GM21390 (cell line): ENCODE results near the gene YWHAH.

Experiments used
- ATAC-seq: cut with Tn5 transposase; IDR thresholded peaks from one replicate; pipeline ENCODE4 v1.9.1; 2021; ENCODE audit not compliant: unreplicated experiment

Gene YWHAH

DNA sequence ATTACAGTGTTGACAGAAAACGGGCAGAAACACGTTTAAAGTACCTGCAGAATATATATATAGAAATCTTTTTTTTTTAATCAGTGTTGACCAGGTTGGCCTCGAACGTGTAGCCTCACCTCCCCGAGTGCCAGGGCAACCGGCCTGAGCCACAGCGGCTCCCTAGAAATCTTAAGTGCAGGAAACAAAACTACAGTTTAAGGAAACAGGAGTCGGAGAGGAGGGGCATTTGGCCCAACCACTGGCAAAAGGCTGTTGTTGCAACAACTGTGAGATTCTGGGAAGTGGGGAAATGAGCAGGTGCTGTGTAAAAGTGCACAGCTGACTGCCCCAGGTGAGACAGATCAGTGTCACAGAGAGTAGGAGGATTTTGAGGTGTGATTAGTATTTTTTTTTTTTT is 3.7 kb downstream of the YWHAH start:
- no peak for ATAC-seq

DNA sequence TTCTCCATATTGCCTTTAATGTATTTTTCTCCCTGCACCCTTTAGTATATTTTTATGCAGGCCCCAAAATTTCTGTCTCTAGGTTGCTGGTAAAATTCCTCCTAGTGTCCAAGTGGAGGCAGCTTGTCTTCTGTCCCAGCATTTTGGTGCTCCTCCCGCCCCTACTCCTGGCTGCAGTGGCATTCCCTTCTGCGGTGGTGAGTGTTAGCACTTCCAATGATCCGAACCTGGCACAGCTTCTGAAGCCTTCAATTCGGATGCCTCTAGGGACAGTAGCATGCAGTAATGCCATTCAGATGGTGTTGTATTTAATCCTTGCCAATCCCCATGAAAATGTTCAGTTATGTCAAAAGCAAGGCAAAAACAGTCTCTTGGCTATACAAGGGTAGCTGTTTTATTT is 5.9 kb downstream of the YWHAH start:
- ATAC-seq, result no peak

DNA sequence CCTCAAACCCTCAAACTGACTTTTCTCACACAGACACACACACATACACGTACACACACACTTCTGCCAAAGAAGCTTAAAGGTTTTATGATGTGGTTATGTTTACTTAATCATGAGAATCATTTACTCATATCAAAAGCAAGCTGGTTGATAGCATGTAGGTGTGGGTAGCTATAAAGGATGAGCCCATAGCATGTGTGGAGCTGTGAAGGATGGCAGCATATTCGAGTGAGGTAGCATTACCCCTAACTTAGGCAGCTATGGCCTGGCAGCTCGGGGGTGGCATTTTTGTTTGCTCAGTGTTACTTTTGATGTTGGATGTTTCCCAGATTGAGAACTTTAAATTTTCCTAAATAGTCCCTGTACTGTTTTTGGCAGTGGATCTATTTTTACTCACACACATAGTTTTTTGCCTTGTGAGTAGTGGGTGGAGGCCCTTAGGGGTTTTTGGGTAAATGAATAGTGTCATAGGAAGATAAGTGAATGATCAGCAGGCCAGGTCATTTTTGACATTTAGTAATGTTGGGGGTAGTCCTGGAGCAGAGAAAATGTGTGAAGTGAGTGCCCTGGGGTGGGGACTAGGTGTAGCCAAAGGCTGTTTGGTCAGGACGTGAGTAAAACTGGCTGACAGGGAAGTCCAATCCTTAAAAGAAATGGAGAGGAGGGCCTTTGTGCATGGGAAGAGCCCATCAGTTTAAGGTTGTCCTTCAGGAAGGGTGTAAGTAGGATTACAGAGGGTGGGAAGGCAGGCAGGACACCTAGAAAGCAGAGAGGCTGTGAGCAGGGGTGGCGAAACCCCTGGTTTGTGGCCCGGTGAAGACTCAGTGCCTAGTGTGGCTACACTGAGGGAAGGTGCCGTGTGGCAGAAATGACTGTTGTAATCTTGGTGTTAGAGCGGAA is 7.1 kb downstream of the YWHAH start:
- no peak for ATAC-seq

DNA sequence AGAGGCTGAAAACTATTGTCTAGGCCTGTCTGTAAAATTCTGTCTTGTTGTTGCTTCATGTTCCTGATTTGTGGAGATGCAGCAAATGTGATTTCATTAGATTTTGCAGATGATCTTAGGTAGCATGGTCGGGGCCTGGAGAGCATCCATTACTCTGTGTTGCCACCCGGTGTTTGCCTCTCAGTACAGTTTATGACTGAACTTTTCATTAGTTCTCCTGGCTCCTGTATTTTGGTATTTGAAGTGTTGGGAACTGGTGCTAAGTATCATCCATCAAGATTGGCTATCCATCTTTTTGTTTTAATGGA is 7.7 kb downstream of the YWHAH start:
- no peak for ATAC-seq

DNA sequence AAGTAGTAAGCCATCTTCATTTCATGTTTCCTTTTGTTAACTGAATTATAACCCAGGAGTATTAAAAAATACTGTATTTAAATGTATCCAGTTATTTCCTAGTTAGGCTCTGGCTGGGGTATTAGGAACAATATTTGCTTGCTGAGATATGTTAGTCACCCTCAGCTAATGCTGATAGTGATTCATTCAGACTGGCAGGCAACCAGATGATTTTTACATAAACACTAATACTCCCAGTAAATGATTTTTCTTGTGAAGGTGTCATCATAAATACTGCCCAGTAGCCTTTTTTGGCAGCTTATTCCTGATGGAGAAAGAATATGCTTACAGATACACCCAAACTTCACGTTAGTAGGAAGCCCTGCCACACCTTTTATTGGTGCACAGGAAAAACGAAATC is 8.1 kb downstream of the YWHAH start:
- no peak for ATAC-seq

DNA sequence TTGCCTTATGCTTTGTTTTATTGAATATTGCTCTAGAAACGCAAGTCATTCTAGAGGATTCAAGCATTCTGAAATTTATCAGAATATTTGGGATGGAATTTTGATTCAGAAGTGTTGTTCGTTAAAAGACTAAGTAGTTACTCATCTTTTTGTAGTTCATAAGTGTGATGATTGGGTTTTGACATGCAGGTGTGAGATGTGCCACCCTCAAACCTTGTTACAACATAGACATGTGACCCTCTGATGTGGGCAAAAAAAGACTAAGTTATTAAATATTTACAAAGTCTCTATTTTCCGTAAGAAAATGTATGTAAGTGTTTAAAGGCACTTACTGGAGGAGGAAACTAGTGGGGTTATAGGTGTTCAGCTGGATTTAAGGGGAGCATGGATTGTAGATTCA is 8.9 kb downstream of the YWHAH start:
- ATAC-seq, result no peak

DNA sequence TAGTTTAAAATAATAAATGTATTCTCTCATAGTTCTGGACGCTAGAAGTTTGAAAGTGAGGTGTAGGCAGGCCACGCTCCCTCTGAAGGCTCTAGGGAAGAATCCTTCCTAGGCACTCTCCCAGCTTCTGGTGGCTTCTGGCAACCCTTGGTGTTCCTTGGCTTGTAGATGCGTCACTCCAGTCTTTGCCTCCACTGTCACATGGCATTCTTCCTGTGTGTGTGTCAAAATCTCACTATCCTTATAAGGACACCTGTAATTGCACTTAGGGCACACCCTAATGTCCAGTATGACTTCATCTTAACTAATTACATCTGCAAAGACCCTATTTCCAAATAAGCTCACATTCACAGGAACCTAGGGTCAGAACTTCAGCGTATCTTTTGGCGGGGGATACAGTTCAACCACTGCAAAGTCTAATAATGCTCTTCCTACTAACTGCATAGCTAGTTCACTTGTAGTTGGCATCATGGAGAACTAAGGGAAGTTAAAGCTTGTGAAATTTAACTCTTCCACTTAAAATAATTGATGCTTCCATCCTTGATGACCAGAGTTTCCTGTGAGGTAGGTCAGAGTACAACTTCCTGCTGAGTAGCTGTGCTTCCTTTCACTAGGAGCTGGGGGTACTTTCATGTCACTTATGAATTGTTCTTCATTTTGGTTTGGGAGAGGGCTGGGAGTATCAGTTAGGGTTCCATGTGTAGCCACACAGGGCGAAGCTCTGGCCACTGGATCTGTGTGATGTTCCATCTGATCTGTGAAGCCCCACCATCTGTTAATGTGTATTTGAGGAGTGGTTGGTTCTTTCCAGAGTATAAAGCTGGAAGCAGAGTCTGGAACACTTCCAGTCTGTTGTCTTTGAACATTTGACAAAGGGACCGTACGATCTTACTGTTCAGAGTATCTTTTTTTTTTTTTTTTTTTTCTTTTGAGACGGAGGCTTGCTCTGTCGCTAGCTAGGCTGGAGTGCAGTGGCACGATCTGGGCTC is 10.5 kb downstream of the YWHAH start:
- ATAC-seq, result no peak

DNA sequence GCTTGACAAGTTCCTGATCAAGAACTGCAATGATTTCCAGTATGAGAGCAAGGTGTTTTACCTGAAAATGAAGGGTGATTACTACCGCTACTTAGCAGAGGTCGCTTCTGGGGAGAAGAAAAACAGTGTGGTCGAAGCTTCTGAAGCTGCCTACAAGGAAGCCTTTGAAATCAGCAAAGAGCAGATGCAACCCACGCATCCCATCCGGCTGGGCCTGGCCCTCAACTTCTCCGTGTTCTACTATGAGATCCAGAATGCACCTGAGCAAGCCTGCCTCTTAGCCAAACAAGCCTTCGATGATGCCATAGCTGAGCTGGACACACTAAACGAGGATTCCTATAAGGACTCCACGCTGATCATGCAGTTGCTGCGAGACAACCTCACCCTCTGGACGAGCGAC is 12.0 kb downstream of the YWHAH start:
- no peak for ATAC-seq

DNA sequence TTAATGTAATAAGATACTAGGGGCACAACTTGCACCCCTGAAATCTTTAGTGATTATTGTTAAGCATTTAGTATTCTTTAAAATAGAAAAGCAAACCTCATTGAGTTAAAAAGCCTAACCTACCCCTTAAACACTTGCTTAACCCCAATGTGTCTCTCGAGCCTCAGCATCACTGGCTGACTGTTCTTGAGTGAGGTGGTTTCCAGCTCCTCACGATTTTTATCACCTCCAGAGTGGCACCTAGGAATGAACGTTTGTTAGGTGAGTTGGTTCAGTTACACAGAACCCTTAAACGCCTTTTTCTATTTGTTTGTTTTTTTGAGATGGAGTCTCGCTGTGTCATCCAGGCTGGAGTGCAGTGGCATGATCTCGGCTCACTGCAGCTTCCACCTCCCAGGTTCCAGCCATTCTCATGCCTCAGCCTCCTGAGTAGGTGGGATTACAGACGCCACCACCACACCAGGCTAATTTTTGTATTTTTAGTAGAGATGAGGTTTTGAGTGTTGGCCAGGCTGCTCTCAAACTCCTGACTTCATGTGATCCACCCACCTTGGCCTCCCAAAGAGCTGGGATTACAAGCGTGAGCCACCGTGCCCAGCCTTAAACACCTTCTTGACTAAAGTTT is 13.7 kb downstream of the YWHAH start:
- no peak for ATAC-seq

DNA sequence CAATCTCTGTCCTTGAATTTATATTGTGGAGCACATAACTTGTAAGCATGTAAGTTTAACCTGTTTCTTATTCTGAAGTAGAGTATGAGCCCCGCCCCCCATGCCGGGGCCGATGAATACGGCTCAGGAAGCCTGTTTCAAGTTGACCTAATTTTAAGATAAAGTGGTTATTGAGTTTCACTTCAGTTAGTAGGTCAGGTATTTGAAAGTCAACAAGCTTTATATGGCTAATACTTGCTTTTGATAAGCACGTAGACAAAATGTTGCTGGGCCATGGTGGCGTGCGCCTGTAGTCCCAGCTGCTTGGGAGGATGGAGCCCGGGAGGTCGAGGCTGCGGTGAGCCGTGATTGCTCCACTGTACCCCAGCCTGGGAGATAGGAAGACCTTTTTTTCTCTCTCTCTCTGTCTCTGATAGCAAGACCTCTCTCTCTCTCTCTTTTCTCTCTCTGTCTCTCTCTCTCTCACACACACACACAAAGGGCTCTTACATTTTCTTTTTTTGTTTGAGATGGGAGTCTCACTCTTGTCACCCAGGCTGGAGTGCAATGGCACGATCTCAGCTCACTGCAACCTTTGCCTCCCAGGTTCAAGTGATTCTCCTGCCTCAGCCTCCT is 14.4 kb downstream of the YWHAH start:
- no peak for ATAC-seq

DNA sequence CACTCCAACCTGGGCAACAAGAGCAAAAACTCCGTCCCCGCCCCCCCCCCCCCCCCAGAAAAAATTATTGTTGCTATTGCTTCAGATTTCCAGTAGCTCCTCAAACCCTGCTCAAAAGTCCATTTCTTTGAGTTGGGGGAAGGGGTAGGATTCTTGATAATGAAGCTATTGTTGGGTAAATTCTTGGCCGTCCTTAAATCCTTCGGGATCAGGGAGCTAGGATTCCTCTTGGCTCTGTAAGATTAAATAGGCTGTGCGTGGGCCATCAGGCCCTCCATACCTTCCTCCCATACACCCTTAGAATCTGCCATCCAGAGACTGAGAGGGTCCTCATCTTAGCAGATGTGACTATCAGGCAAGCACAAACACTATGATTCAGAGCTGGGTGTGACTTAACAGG is 16.4 kb downstream of the YWHAH start:
- no peak for ATAC-seq

DNA sequence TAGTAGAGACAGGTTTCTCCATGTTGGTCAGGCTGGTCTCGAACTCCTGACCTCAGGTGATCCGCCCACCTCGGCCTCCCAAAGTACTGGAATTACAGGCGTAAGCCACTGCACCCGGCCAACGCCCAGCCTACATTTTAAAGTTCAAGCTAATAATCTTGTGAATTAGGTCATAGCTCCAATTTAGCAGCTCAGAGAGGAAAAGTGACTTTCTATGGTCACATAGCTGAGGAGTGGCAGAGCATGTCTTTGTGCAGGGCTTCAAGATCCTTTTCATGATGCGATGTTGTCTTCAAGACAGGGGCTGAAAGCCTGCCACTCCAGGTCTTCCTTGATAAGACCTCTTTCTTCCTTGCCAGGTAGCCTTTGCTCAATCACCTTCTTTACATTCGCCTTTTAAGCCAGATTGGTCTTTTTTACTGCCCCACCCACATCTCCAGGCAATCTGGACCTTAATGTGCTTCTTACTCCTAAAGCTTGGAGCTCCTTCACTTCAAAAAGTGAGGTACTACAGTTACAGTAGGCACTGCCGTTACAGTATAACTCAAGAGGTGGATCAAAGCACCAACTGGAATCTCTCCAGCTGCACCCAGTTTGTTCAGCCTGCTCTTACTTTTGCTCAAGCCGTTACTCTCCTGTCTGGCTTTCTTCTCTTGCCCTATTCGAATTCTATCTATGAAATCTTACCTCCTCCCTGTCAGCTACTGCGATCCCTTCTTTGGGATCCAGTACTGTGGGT is 18.2 kb downstream of the YWHAH start:
- ATAC-seq, result no peak

DNA sequence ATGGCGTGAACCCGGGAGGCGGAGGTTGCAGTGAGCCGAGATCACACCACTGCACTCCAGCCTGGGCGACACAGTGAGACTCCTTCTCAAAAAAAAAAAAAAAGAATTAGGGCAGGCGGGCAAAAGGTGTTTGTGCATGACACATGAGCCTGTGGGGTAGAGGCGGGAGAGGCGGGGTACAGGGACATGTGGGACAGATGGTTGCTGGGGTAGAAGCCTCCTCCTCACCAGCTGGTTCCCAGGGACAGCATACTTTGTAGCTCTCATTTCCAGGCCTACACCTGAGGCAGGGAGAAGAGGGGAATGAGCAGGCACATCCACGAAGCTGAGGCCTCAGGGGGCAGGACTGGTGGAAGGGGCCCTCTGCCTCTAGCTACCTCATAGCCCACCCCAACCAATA is 23.7 kb downstream of the YWHAH start:
- no peak for ATAC-seq

DNA sequence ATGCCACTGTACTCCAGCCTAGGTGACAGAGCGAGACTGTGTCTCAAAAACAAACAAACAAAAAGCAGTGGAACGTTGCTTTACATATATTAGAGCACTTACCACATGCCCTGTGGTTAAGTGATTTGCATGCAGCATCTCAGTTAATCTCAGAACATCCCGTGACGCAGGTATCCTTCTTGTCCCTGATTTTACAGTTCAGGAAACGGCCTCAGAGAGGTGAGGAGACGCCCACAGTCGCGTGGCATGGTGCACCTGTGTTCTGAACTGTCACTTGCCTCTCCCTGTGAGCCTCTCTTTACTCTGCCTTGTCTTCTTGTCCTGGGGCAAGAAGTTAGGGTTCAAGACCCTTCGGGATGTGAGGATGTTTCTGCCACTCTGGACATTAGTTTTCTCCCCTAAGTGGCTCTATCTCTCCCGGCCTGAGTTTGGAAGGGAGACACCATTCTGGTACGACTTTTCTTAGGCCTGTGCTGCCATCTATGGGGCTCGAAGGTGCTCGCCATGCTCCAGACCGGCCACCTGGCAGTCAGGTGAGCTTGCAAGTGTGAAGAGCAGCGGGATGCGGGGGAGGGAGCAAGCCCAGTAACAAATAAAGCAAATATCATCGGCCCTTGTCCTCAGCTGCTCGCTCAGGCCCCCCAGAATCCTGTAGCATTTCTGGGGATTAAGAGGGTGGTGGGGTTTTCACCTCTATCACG is 25.6 kb downstream of the YWHAH start:
- ATAC-seq, result peak; percentile 48

DNA sequence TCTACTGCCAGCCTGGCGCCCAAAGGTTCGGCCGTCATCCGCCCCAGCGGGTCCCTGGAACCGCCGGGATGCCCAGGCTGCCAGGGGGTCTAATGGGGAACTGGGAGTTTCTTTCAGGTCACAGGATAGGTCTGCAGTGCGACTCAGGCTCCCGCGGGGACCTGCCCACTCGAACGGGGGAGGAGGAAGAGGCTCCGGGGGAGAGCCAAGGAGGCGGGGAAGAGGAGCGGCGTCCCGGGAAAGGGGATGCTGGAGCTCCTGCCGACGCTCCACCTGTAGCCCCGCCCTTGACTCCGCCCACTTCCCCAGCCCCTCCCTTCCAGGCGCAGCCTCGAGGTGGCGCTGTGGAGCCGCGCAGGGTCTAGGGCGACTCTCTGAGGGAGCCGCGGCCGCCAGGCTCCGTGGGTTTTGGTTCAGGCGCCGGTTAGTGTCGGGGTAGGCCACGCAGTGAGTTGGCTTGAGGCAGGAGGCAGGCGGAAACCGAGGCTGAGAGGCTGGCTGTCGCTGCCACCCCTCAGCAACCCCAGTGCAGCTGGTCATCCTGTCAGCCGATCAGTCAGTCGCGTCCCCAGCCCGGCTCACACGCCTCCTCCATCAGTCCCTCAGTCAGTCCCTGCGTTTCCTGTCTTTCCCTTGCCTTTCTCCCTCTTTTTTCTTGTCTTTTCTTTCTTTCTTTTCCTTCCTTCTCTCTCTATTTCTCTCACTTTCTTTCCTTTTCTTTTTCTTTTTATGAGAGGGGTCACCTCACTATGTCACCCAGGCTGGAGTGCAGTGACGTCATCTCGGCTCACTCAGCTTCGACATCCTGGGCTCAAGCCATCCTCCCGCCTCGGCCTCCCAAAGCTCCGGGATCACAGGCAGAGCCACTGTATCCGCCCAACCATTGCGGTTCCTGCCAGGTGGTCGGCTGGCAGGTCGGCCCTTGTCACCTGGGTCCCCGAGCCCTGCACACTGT is 26.4 kb downstream of the YWHAH start:
- ATAC-seq, result peak; percentile 68

DNA sequence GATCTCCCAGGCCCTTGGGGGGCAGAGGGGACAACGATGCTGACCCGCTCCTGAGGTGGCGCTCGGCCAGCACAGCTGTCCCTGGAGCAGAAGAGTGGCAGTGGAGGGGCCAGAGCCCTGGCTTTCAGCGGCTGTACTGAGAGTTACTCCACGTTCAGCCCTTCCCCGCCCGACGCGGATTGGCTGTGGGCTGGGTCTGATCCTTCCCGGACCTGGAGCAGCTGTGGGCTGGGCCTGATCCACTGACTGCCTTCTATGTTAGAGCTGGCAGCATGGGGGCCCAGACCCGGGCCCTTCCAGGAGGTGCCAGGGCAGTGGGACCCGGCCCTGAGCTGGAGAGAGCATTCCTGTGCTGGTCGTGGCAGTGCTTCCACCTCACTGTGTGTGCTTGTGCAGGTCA is 27.8 kb downstream of the YWHAH start:
- no peak for ATAC-seq

DNA sequence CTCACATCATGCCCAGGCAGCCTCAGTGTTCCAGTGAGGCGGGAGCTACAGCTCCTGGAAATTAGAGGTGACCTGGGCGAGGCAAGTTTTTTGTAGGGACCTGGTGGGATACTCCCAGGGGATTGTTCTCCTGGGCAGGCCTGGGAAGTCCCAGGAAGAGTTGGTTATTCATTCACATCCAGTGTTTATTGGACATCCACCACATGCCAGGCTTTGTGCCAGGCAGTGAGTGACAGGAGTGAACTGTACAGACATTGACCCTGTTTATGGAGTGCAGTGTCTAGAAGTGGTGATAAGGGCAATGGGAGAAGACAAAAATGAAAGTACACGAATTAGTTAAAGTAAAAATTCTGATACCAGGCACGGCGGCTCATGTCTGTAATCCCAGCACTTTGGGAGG is 29.4 kb downstream of the YWHAH start:
- ATAC-seq, result no peak

DNA sequence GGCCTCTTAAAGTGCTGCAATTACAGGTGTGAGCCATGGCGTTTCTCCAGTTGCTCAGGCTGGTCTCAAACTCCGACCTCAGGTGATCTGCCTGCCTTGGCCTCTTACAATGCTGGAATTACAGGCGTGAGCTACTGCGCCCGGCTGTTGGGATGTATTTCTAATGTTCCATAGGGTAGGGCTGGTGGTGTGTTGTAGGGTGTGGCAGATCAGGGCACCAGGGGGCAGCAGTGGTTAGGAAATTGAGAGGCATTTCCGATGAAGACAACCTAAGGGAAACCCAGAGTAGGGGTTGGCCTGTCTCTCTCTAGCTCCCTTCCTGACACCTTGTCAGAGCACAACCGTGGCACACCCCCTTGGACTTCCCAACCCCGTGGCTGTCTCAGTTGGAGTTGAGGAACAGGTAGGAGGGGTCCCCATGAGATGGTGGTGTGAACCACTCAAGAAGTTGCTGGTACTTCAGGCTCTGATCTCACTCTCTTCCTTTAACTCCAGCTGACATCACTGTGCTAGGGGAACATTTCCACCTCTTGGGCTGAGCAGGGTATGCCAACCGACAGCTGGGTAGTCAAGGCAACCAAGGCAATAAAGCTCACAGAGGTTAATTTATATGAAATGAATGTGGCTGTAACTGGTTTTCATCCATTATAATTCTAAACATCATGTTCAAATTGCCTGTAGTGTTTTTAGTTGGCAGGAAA is 33.0 kb downstream of the YWHAH start:
- ATAC-seq, result no peak
